HCT116 (cell line): ENCODE data around the gene ZNF236. TPM values are rescaled to one million over a fixed set of nuclear protein-coding genes. Genes with fewer than 3 reads are reported as not detected.

Experiments used
- ATAC-seq: fragments of 200-7000 bp; cut with Tn5 transposase; 2 replicates; pipeline ENCODE4 v1.9.1; 2020; ENCODE audit warnings: mild to moderate bottlenecking, moderate library complexity
- BruUV-seq: library from RNA; stranded (reverse); fragments of 400-500 nt; replicated peaks from 2 replicates; lab custom pipeline; 2021; lab: Mats Ljungman, UMichigan
- CTCF ChIA-PET: fragments of 300-600 bp; sonication (Branson Sonifier 250); formaldehyde crosslinking; loops from one replicate; lab custom pipeline; 2021; ENCODE audit warnings: antibody characterized with exemption; lab: Charles Lee
- POLR2A ChIA-PET: fragments of 300-600, 350-600 bp; sonication (Branson Sonifier 250); formaldehyde crosslinking; loops from one replicate; lab custom pipeline; 2021; ENCODE audit warnings: antibody characterized with exemption; lab: Charles Lee
- RAD21 ChIA-PET, 2 experiments: fragments of 300-600 bp; sonication (Branson Sonifier 250); formaldehyde crosslinking; loops; one replicate each; lab custom pipeline; 2023; ENCODE audit warnings: low total read pairs in 2 of 2; ENCODE audit not compliant: uncharacterized antibody in 2 of 2, unreplicated experiment in 2 of 2, low non-redundant PET in 1 of 2; lab: Charles Lee
- DNase-seq: peaks from one replicate; pipeline ENCODE4 v3.0.0-alpha.2; 2010; ENCODE audit warnings: low read depth, low spot score
- H2AFZ ChIP-seq: fragments of 200-600 bp; shearing (Covaris generic), sonication (generic); 2 replicates; pipeline ENCODE4 v1.6.1; 2017; ENCODE audit warnings: low read depth, mixed run types, mixed read lengths, antibody characterized with exemption, low read length; ENCODE audit not compliant: poor library complexity, severe bottlenecking
- H3K27ac ChIP-seq: 2 replicates; pipeline ENCODE4 v1.5.1; 2012; ENCODE audit warnings: low read depth, low read length
- H3K27me3 ChIP-seq: fragments of 200-600 bp; sonication (generic); 2 replicates; pipeline ENCODE4 v1.6.1; 2016; ENCODE audit warnings: mixed run types, low read length, mixed read lengths; ENCODE audit not compliant: insufficient read depth
- H3K36me3 ChIP-seq, 2 experiments: fragments of 200-500 bp in 1 of 2; fragments of 200-600 bp in 1 of 2; sonication (Bioruptor generic) in 1 of 2; sonication (generic) in 1 of 2; 2 replicates each; pipeline versions ENCODE4 v1.5.1 to v1.6.1; 2014 to 2016; ENCODE audit warnings: low read length in 2 of 2, inconsistent platforms in 1 of 2, mixed read lengths in 1 of 2, mixed run types in 1 of 2; ENCODE audit not compliant: insufficient read depth in 2 of 2, control insufficient read depth in 1 of 2
- H3K4me1 ChIP-seq, 2 experiments: fragments of 200-600 bp in 1 of 2; sonication (generic) in 1 of 2; 2 replicates each; pipeline versions ENCODE4 v1.5.1 to v1.6.1; 2012 to 2017; ENCODE audit warnings: low read length in 2 of 2, inconsistent platforms in 1 of 2, mild to moderate bottlenecking in 1 of 2, mixed read lengths in 1 of 2, mixed run types in 1 of 2, moderate library complexity in 1 of 2; ENCODE audit not compliant: insufficient read depth in 2 of 2, control insufficient read depth in 1 of 2
- H3K4me2 ChIP-seq: fragments of 200-600 bp; sonication (generic); 2 replicates; pipeline ENCODE4 v1.6.1; 2017; ENCODE audit warnings: mixed run types, low read length, mixed read lengths
- H3K4me3 ChIP-seq, 2 experiments: fragments of 200-600 bp in 1 of 2; sonication (generic) in 1 of 2; replicated peaks in 1 of 2; 2 replicates each; pipeline ENCODE4 v1.5.1; 2011 to 2016; ENCODE audit warnings: low read length in 2 of 2, control low read depth in 1 of 2, low read depth in 1 of 2, mild to moderate bottlenecking in 1 of 2, mixed read lengths in 1 of 2, mixed run types in 1 of 2
- H3K79me2 ChIP-seq: fragments of 200-600 bp; sonication (generic); 2 replicates; pipeline ENCODE4 v1.6.1; 2017; ENCODE audit warnings: mild to moderate bottlenecking, mixed run types, low read length, moderate library complexity, mixed read lengths; ENCODE audit not compliant: insufficient read depth
- H3K9ac ChIP-seq: fragments of 200-600 bp; sonication (generic); 2 replicates; pipeline ENCODE4 v1.6.1; 2016; ENCODE audit warnings: low read length, mixed read lengths
- H3K9me2 ChIP-seq: fragments of 200-600 bp; sonication (generic), shearing (Covaris generic); 2 replicates; pipeline ENCODE4 v1.6.1; 2017; ENCODE audit warnings: mixed run types, mild to moderate bottlenecking, moderate library complexity; ENCODE audit not compliant: insufficient read depth
- H3K9me3 ChIP-seq, 2 experiments: fragments of 200-500 bp in 1 of 2; fragments of 200-600 bp in 1 of 2; sonication (Bioruptor generic) in 1 of 2; sonication (generic) in 1 of 2; 2 replicates each; pipeline ENCODE4 v1.6.1; 2014 to 2017; ENCODE audit warnings: low read length in 2 of 2, mixed read lengths in 2 of 2, inconsistent platforms in 1 of 2, low read depth in 1 of 2, mild to moderate bottlenecking in 1 of 2, mixed run types in 1 of 2, moderate library complexity in 1 of 2; ENCODE audit not compliant: control insufficient read depth in 1 of 2, insufficient read depth in 1 of 2
- H4K20me1 ChIP-seq: fragments of 200-600 bp; sonication (generic), shearing (Covaris generic); 2 replicates; pipeline ENCODE4 v1.6.1; 2017; ENCODE audit warnings: mixed run types, mild to moderate bottlenecking, moderate library complexity; ENCODE audit not compliant: insufficient read depth
- CEBPB ChIP-seq: IDR thresholded peaks from 2 replicates; pipeline ENCODE4 v1.6.1; 2012; ENCODE audit warnings: low read depth
- EZH2 ChIP-seq: fragments of 200-600 bp; sonication (generic); IDR thresholded peaks from 2 replicates; pipeline ENCODE4 v1.6.1; 2017; ENCODE audit warnings: antibody characterized with exemption, mixed run types
- EZH2phosphoT487 ChIP-seq: fragments of 200-600 bp; IDR thresholded peaks from 2 replicates; pipeline ENCODE4 v1.6.1; 2018; ENCODE audit warnings: antibody characterized with exemption, borderline replicate concordance
- SIN3A ChIP-seq: IDR thresholded peaks from 2 replicates; pipeline ENCODE4 v1.6.1; 2012; ENCODE audit warnings: low read depth
- SP1 ChIP-seq: IDR thresholded peaks from 2 replicates; pipeline ENCODE4 v1.6.1; 2012; ENCODE audit warnings: low read depth
- SRF ChIP-seq: IDR thresholded peaks from 2 replicates; pipeline ENCODE4 v1.6.1; 2012; ENCODE audit warnings: low read depth
- TCF7L2 ChIP-seq: IDR thresholded peaks from 2 replicates; pipeline ENCODE4 v1.7.0; 2011; ENCODE audit warnings: borderline replicate concordance, inconsistent platforms; ENCODE audit not compliant: insufficient read depth, insufficient read length; ENCODE audit errors: extremely low read depth
- ZFX ChIP-seq: fragments of 450-650 bp; IDR thresholded peaks from 2 replicates; pipeline ENCODE4 v1.6.1; 2017
- ZNF274 ChIP-seq: fragments of 200-500 bp; sonication (Bioruptor generic); IDR thresholded peaks from 2 replicates; pipeline ENCODE4 v1.6.1; 2014; ENCODE audit warnings: mild to moderate bottlenecking, low read depth, low read length, inconsistent platforms
- intact Hi-C: fragments of 100-400 bp; cut with micrococcal nuclease; formaldehyde crosslinking; loops from 2 replicates; pipeline ENCODE4 v1.10.0; 2022
- total RNA-seq: library from RNA; stranded (reverse); gene quantifications from one replicate; pipeline ENCODE4 v1.2.1, GENCODE V29; 2021; ENCODE audit not compliant: unreplicated experiment
- TF ChIP-seq, protein P1 (sequence below): IDR thresholded peaks from 2 replicates; pipeline ENCODE4 v1.6.1; 2011; ENCODE audit warnings: mild to moderate bottlenecking, low read length, moderate library complexity; ENCODE audit not compliant: insufficient replicate concordance; ENCODE audit errors: extremely low read depth

Gene ZNF236
- total RNA-seq, 1 experiment from 2014 or later = 15.0 TPM

DNA sequence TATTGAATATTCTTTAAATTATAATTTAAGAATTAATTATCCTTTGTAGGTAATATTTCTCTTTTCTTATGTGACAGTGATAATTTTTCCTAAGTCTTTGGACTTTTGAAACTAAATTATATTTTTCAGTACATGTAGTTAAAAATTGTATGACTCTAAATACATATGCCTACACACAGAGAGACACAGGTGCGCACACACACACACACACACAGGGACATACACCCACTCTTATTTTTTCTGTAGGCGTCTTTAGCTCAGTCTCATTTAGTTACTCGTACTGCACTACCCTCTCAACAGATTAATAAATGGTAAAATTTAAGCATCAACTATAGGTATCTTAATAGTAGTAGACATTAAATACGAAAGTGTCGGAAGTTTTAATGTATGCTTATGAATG lies 56.1 kb downstream of the ZNF236 start:
- no peak overlapping the region for H3K4me2 ChIP-seq
- intact Hi-C loops = loop anchor here (5.0 kb wide), 1 partner anchor 51 kb away; no protein-coding TSS in a partner anchor
- TF ChIP-seq CEBPB (no peak), SRF (no peak), EZH2 (no peak), EZH2phosphoT487 (no peak), SP1 (no peak), TCF7L2 (no peak), ZFX (no peak), ZNF274 (no peak), SIN3A (no peak)
- TF ChIP-seq, protein P1, sequence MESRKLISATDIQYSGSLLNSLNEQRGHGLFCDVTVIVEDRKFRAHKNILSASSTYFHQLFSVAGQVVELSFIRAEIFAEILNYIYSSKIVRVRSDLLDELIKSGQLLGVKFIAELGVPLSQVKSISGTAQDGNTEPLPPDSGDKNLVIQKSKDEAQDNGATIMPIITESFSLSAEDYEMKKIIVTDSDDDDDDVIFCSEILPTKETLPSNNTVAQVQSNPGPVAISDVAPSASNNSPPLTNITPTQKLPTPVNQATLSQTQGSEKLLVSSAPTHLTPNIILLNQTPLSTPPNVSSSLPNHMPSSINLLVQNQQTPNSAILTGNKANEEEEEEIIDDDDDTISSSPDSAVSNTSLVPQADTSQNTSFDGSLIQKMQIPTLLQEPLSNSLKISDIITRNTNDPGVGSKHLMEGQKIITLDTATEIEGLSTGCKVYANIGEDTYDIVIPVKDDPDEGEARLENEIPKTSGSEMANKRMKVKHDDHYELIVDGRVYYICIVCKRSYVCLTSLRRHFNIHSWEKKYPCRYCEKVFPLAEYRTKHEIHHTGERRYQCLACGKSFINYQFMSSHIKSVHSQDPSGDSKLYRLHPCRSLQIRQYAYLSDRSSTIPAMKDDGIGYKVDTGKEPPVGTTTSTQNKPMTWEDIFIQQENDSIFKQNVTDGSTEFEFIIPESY = no peak
- TF ChIP-seq, all 23 proteins: peak for 0
- Histone ChIP-seq H3K27me3 (no peaks in the 10 kb centered on the region), H3K27ac (no peak overlapping the region), H2AFZ (no peak overlapping the region), H3K4me3 (no peak overlapping the region), H3K9me3 (no peaks in the 10 kb centered on the region), H3K36me3 (peaks cover 0 to 7% of the 10 kb centered on the region in 2 experiments; a peak in 1 of 4 replicates), H3K9me2 (no peaks in the 10 kb centered on the region), H3K9ac (no peak overlapping the region), H3K4me1 (0 out of 4 replicates have a peak, but pooled peaks cover 0 to 3% of the 10 kb centered on the region in 2 experiments), H3K79me2 (no peaks in the 10 kb centered on the region), H4K20me1 (no peaks in the 10 kb centered on the region)
- no TSS peak for BruUV-seq
- CTCF ChIA-PET = no interaction called here
- POLR2A ChIA-PET = no interaction called here
- RAD21 ChIA-PET = no interaction called here
- no peak for DNase-seq
- ATAC-seq = no peak
